ENCODE results near the gene MORF4L2.
"Not testable (repeated sequence)": the region's sequence is repeated elsewhere in the genome, so short reads cannot be mapped to it uniquely, and the experiment has no call there.

The MORF4L2 gene

GRCh38 chrX:103658681-103659433, 27.6 kb downstream of the MORF4L2 start:
- no peak overlapping the region for H3K9ac ChIP-seq (ENCODE audit: low read length)
- no peaks in the 10 kb centered on the region for H3K9me2 ChIP-seq (ENCODE audit: low read depth, low read length)
- no peak overlapping the region for H3K27ac ChIP-seq (ENCODE audit: low read depth, low read length, poor library complexity, severe bottlenecking)
- H3F3A ChIP-seq (ENCODE audit: insufficient read depth, low read length), result no peaks in the 10 kb centered on the region
- H3K36me3 ChIP-seq (ENCODE audit: insufficient read depth, low read length), result no peaks in the 10 kb centered on the region
- no peaks in the 10 kb centered on the region for H3K27me3 ChIP-seq (ENCODE audit: insufficient read depth, low read length)
- H3K4me2 ChIP-seq (ENCODE audit: low read length), result no peak overlapping the region
- no peak overlapping the region for H2AFZ ChIP-seq (ENCODE audit: low read length)
- no peaks in the 10 kb centered on the region for H4K20me1 ChIP-seq (ENCODE audit: insufficient read depth, low read length)
- H3K4me1 ChIP-seq (ENCODE audit: insufficient read depth, low read length, severe bottlenecking), result no peaks in the 10 kb centered on the region
- H3K79me2 ChIP-seq (ENCODE audit: insufficient read depth, low read length), result no peaks in the 10 kb centered on the region
- TF ChIP-seq CTCF (IDR thresholded peaks at IDR 0.05; ENCODE audit: low read length), result no peak
- TF ChIP-seq EZH2 (IDR thresholded peaks at IDR 0.05; ENCODE audit: borderline replicate concordance, low read length), result no peak
- no peaks in the 10 kb centered on the region for H3K9me3 ChIP-seq (ENCODE audit: low read length)
- H3K4me3 ChIP-seq (ENCODE audit: low read depth, low read length, poor library complexity, severe bottlenecking), result no peak overlapping the region

- not testable (repeated sequence) for H4K20me1 ChIP-seq (ENCODE audit: insufficient read depth, low read length); H3K9me2 ChIP-seq (ENCODE audit: low read depth, low read length); H3F3A ChIP-seq (ENCODE audit: insufficient read depth, low read length); H3K4me3 ChIP-seq (ENCODE audit: low read depth, low read length, poor library complexity, severe bottlenecking); H2AFZ ChIP-seq (ENCODE audit: low read length); H3K27ac ChIP-seq (ENCODE audit: low read depth, low read length, poor library complexity, severe bottlenecking); H3K9me3 ChIP-seq (ENCODE audit: low read length); H3K4me1 ChIP-seq (ENCODE audit: insufficient read depth, low read length, severe bottlenecking); H3K79me2 ChIP-seq (ENCODE audit: insufficient read depth, low read length); H3K9ac ChIP-seq (ENCODE audit: low read length); H3K36me3 ChIP-seq (ENCODE audit: insufficient read depth, low read length); H3K27me3 ChIP-seq (ENCODE audit: insufficient read depth, low read length); H3K4me2 ChIP-seq (ENCODE audit: low read length)
These were observed 29.4 kb downstream of the MORF4L2 start for GRCh38 chrX:103657066-103657465.

GRCh38 chrX:103656617-103657016, 29.9 kb downstream of the MORF4L2 start:
- no peak overlapping the region for H3K4me3 ChIP-seq (ENCODE audit: low read depth, low read length, poor library complexity, severe bottlenecking)
- no peaks in the 10 kb centered on the region for H3K36me3 ChIP-seq (ENCODE audit: insufficient read depth, low read length)
- H3K9me2 ChIP-seq (ENCODE audit: low read depth, low read length), result no peaks in the 10 kb centered on the region
- no peaks in the 10 kb centered on the region for H3K9me3 ChIP-seq (ENCODE audit: low read length)
- H3K9ac ChIP-seq (ENCODE audit: low read length), result no peak overlapping the region
- H2AFZ ChIP-seq (ENCODE audit: low read length), result no peak overlapping the region
- H4K20me1 ChIP-seq (ENCODE audit: insufficient read depth, low read length), result no peaks in the 10 kb centered on the region
- no peak overlapping the region for H3K4me2 ChIP-seq (ENCODE audit: low read length)
- TF ChIP-seq CTCF (IDR thresholded peaks at IDR 0.05; ENCODE audit: low read length) (no peak), EZH2 (IDR thresholded peaks at IDR 0.05; ENCODE audit: borderline replicate concordance, low read length) (no peak)
- H3K4me1 ChIP-seq (ENCODE audit: insufficient read depth, low read length, severe bottlenecking), result no peaks in the 10 kb centered on the region
- H3F3A ChIP-seq (ENCODE audit: insufficient read depth, low read length), result no peaks in the 10 kb centered on the region
- H3K27ac ChIP-seq (ENCODE audit: low read depth, low read length, poor library complexity, severe bottlenecking), result no peak overlapping the region
- no peaks in the 10 kb centered on the region for H3K79me2 ChIP-seq (ENCODE audit: insufficient read depth, low read length)
- H3K27me3 ChIP-seq (ENCODE audit: insufficient read depth, low read length), result no peaks in the 10 kb centered on the region

- H3K79me2 ChIP-seq (ENCODE audit: insufficient read depth, low read length); H3K9me3 ChIP-seq (ENCODE audit: low read length); H3K9me2 ChIP-seq (ENCODE audit: low read depth, low read length); H4K20me1 ChIP-seq (ENCODE audit: insufficient read depth, low read length); H2AFZ ChIP-seq (ENCODE audit: low read length); H3F3A ChIP-seq (ENCODE audit: insufficient read depth, low read length); H3K4me3 ChIP-seq (ENCODE audit: low read depth, low read length, poor library complexity, severe bottlenecking); H3K27me3 ChIP-seq (ENCODE audit: insufficient read depth, low read length); H3K27ac ChIP-seq (ENCODE audit: low read depth, low read length, poor library complexity, severe bottlenecking); H3K36me3 ChIP-seq (ENCODE audit: insufficient read depth, low read length); H3K9ac ChIP-seq (ENCODE audit: low read length); H3K4me2 ChIP-seq (ENCODE audit: low read length); H3K4me1 ChIP-seq (ENCODE audit: insufficient read depth, low read length, severe bottlenecking): not testable (repeated sequence)
These were observed 31.1 kb downstream of the MORF4L2 start for GRCh38 chrX:103655230-103656000.
